Pulmonary artery endothelial cell (primary cell): ENCODE results near the gene TMEM108. TPM values are rescaled to one million over a fixed set of nuclear protein-coding genes. Genes with fewer than 3 reads are reported as not detected.

Experiments
- DNase-seq: peaks from one replicate; pipeline ENCODE4 v3.0.0-alpha.2; 2011; ENCODE audit warnings: low read depth, low spot score
- total RNA-seq: library from RNA; depleted of rRNA; stranded (reverse); fragments of >200 nt; gene quantifications from 2 replicates; pipeline ENCODE4 v1.2.3, GENCODE V29; 2014

The TMEM108 gene
- total RNA-seq, 1 donor from 2014 or later, result 0.40 TPM

DNA sequence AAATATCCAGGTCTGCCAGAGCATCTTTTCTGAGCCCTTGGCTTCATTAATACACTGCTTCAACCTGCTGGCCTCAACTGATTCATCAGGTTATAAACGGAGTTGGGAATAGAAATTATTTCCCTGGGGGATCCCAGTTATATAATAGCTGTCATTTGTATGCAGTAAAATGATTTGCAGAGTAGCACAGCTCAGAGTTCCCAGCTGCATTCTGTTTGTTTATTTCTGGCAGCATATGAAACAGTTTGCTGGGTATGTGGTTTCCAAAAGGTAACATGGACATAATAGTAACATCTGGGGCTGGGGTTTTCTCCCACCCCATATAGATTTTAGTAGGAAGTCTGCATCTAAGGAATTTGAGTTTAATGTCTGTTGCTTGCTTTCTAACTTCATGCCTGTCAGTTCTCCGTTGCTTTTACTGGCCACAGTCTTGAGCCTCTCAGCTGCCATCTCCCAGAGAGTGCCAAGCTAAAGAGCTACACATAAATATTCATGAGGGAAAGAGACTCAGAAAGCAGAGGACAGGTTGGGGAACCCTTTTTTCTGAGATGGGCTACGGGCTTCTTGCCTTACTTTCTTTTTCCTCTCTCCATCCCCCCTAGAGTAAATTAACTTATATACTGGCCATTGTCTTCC is 124.6 kb downstream of the TMEM108 start:
- no peak for DNase-seq

- no peak for DNase-seq
These were observed 129.3 kb downstream of the TMEM108 start for GRCh38 chr3:133167340-133168024.

- DNase-seq, result no peak
These were observed 129.8 kb downstream of the TMEM108 start for GRCh38 chr3:133168025-133168401.

GRCh38 chr3:133169331-133170068 is 131.3 kb downstream of the TMEM108 start:
- no peak for DNase-seq

DNA sequence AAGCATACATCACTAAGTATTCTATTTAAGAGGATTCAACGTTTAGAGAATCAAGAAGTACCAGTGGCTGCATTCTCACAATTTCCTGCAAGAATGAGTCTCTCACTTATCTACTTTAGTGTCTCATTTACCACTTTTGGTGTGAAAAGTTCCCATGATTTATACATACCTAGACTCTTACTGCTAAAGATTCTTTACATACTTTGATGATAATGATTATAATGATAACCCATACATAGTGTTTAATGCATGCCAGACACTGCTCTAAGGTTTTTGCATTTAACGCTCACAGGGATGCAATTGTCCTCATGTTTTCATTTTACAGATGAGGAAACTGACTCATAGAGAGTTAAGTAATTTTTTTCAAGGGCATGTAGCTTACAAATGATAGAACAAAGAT is 133.6 kb downstream of the TMEM108 start:
- DNase-seq, result no peak

DNA sequence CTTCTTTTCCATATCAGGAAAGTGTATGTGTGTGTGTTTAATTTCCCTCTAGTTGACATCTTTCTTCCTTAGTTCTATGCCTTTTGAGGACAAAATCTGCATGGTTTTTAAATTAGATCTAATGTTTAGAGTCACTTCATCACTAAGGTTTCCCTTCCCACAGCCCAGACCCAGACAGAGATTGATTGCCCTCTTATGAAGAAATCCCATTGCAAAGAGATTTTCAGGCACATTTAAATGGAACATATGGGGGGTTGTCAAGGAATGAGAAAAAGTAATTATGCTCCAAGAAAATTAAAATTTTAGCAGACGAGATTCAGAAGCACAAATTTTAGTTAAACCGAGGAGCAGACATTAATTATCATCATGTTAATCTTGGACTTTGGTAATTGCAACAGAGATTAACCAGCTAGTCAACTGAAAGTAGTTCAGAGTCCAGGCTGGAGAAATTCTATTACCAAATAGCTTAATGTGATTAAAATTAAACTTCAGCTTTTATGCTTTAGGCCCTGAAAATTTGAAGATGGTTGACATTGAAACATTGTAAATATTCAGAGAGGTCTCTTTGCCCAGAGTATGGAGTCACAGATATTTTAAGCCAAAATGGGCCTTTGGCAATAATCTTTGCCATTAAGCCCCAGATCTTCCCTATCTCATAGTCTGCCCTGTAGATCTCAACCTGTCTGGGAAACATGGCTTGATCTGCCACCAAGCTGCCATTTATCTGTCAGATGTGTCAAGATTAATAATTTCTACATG is 143.4 kb downstream of the TMEM108 start:
- DNase-seq, result no peak

DNA sequence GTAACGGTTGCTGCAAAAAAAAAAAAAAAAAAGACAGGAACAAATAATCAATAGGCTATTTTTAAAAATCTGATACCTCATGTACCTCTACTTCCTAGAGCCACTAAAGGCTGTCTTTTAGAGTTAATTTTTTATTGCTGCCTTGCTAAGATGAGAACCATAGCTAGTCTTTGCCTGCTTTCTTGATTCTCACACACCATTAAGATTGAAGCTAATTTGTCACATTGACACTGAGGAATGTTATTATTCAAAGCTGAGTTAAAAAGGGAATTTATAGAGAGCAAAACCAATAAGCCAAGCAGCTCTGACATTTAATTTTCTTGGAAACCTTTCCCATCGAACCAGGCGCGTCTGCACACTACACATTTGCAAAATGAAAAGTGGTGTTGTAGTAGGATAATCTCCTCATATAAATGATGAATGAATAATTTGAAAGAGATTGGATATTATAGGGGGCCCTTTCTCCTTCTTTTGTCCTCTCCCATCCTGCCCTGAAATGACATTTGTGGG is 149.7 kb downstream of the TMEM108 start:
- no peak for DNase-seq

GRCh38 chr3:133188996-133189395 is 150.8 kb downstream of the TMEM108 start:
- no peak for DNase-seq

GRCh38 chr3:133189893-133190292 is 151.7 kb downstream of the TMEM108 start:
- DNase-seq, result no peak

DNA sequence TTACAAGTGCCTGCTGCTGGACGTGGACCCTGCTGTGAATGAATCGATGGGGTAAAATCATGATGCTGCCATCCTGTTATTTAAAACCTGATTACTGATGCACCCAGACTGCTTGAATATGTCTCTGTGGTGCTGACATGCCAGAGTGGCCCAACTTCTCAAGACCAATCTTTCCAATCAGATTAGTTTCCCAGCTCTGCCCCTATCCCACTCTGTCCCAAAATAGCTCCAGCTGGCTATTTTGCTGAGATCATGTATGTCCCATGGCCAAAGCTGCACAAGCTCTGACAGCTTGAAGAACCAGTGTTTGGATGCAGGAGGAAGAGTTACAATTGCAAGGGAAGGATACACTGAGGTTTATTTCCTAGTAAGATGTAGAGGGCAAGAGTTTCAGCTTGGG is 153.6 kb downstream of the TMEM108 start:
- no peak for DNase-seq

DNA sequence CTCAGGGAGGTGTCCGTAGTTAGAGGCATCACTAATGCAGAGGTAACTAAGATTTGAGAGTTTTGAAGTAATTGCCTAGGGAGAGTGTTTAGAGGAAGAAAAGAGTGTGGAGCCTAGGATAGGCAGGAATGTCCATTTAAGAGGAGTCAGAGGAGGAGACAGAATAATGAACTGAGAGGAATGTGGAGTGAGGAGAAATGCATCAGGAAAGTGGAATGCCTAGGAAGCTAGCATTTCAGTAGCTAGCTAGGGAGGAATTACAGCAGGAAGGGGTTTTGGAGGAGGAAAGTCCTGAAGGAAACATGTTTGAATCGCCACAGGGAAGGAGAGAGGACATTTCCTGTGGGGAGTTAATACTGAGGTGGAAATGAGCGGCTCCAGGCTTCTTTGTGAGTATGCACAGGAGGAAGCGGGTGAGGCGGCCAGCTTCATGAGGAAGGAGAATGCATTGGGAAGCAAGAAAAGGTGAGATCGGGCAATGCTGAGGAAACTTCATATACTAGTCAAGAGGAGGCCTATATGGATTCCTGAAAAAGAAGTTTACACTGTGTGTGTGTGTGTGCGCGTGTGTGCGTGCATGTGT is 154.3 kb downstream of the TMEM108 start:
- no peak for DNase-seq

GRCh38 chr3:133192967-133193366 is 154.8 kb downstream of the TMEM108 start:
- DNase-seq, result no peak

DNA sequence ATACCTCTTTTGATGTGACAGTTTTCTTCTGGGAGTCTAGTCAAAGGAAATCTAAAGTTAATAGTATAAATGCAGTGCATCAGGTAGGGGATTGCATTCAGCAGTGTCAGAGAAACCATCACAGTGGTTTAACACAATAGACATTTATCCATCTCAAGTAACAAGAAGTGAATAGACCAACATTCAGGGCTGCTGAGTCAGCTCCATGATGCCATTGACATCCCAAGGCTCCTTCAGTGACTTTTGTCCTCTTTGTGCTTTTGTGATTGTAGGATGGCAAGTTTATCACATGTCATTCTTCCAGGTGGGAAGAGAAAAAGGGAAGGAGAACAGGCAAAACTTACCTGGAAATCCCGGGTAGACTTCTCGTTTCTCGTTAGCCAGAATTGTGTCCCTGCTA is 158.3 kb downstream of the TMEM108 start:
- no peak for DNase-seq

GRCh38 chr3:133197619-133198018 is 159.4 kb downstream of the TMEM108 start:
- DNase-seq, result no peak

- no peak for DNase-seq
These were observed 168.7 kb downstream of the TMEM108 start for GRCh38 chr3:133206921-133207320.

DNA sequence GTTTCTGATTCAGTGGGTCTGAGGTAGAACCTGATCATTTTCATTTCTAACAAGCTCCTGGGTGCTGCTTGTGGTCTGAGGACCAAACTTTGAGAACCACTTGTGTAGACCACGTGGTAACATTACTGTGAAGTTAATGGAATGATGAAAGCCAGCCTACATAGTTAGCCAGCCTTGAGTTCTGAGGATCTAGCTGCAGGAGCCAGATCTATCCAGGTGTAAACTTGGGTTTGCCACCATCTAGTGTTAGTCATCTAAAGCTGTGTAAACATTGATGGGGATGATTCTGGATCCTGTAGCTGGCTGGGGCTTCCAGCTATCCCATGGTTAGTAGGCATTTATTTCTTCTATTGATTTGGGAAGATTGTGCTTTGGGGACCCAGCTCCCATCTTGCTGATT is 170.0 kb downstream of the TMEM108 start:
- no peak for DNase-seq

DNA sequence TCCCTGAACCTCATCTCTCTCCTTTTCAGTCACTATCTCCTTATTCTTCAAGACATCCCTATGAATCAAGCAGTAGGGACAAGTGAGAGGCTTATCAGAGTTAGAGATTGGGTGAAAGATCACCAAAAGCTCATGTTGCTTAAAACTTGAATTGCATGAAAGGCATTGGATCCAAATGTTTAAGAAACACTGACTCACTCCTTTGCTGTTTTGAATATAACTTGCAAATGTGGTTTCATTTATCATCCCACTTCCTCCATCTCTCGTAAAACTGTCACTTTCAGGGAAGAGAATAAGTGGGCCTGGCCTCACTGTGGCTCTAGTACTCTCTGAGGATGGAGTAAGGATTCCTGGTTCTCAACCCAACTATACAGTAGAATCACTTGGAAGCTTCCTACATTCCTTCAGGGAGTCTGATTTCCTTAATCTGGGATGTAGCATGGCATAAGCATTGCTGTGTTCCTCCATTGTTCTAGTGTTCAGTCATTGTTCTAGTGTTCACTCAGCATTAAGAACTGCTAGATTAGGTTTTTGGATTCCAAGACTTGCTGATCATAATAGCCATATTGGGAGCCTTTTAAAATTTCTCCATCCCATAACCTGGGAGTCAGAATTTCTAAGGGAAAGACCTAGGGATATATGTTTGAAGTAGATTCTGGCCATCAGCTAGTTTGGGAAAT is 171.8 kb downstream of the TMEM108 start:
- DNase-seq, result no peak

GRCh38 chr3:133210656-133211055 is 172.5 kb downstream of the TMEM108 start:
- no peak for DNase-seq

DNA sequence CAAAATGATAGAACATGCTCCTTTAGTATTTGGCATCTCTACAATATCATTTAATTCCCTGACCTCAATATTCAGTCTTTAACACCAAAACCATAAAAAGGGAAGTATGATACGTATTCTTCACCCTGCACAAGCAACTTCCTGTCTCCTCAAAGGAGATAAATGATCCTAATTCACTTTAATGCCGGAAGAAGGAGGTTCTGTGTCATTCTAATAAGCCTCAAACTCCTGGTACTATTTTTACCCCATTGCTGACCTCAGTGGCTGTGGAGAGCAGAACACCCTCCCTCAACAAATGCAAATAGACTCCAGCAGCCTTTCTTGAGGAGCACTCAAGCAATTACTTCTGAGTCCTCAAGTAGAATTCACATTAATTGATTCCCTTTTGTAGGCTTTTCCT is 173.3 kb downstream of the TMEM108 start:
- DNase-seq, result no peak

DNA sequence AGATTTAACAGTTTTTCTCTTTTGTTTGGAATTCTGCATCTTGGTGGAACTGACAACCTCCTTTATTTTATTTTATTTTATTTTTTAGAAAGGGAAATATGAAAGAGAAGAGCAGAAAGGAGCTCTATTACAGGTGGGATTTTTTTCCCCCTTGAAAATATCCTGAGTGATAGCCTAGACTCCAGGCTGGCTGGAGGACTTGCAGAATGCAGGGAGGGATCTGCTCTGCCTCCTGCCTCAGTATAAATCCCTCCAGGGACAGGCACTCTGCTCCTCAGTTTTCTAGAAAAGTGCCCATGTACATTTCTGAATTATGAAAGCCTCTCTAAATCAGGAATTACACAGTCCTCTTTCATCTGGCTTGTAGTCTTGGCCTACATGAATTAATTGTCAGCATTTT is 173.7 kb downstream of the TMEM108 start:
- DNase-seq, result no peak

DNA sequence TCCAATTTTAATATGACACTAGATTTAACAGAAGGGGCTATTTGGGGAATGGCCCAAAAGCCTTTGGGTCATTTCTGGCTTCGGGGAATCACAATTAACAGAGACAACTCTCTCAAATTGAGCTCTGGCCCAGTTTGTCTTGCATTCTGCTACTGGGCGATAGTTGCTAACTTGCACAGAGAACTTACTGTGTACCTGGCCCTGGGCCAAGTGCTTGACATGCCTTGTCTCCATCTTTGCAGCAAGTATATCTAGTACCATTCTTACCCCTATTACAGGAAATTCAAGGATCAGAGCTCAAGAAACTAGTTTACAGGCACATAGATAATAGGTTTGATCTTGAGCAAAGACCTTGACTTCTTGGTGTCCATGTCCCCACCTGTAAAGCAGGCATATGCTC is 175.7 kb downstream of the TMEM108 start:
- DNase-seq, result no peak
